ENCODE results near the gene PLEKHS1. TPM values are rescaled to one million over a fixed set of nuclear protein-coding genes. Genes with fewer than 3 reads are reported as not detected.
"Not testable (repeated sequence)": the region's sequence is repeated elsewhere in the genome, so short reads cannot be mapped to it uniquely, and the experiment has no call there.

Gene PLEKHS1
- polyA plus RNA-seq, 1 donor: 0.38 TPM

- DNase-seq: no peak
These were observed 40.2 kb downstream of the PLEKHS1 start for GRCh38 chr10:113791691-113792090.

GRCh38 chr10:113801569-113801968 lies 50.1 kb downstream of the PLEKHS1 start:
- DNase-seq: no peak

- DNase-seq: no peak
These were observed 51.5 kb downstream of the PLEKHS1 start for GRCh38 chr10:113802997-113803396.

- DNase-seq: no peak
These were observed 55.0 kb downstream of the PLEKHS1 start for GRCh38 chr10:113806503-113806902.

- DNase-seq: no peak
These were observed 56.7 kb downstream of the PLEKHS1 start for GRCh38 chr10:113808168-113808567.

- DNase-seq: not testable (repeated sequence)
These were observed 63.2 kb downstream of the PLEKHS1 start for GRCh38 chr10:113814700-113815099.

- no peak for DNase-seq
These were observed 68.5 kb downstream of the PLEKHS1 start for GRCh38 chr10:113819989-113820388.

- DNase-seq: no peak
These were observed 69.0 kb downstream of the PLEKHS1 start for GRCh38 chr10:113820507-113820906.

- not testable (repeated sequence) for DNase-seq
These were observed 69.8 kb downstream of the PLEKHS1 start for GRCh38 chr10:113821306-113821705.

- DNase-seq: no peak
These were observed 70.7 kb downstream of the PLEKHS1 start for GRCh38 chr10:113822174-113822573.

- no peak for DNase-seq
These were observed 71.9 kb downstream of the PLEKHS1 start for GRCh38 chr10:113823389-113823788.

GRCh38 chr10:113825791-113826190 lies 74.3 kb downstream of the PLEKHS1 start:
- no peak for DNase-seq

- DNase-seq: not testable (repeated sequence)
These were observed 77.1 kb downstream of the PLEKHS1 start for GRCh38 chr10:113828567-113828966.

Other genes starting within 250 kb of the PLEKHS1 start
- gene HABP2, start 198.6 kb upstream of the PLEKHS1 start, polyA plus RNA-seq (ENCODE audit: insufficient read length): 0.52 TPM
- gene NRAP, start 87.6 kb upstream of the PLEKHS1 start, polyA plus RNA-seq (ENCODE audit: insufficient read length): not detected
- 28.7 TPM for gene CASP7, start 71.8 kb upstream of the PLEKHS1 start, polyA plus RNA-seq (ENCODE audit: insufficient read length)
- 17.9 TPM for gene DCLRE1A, start 102.4 kb downstream of the PLEKHS1 start, polyA plus RNA-seq (ENCODE audit: insufficient read length)
- gene NHLRC2, start 103.0 kb downstream of the PLEKHS1 start, polyA plus RNA-seq (ENCODE audit: insufficient read length): 28.4 TPM

Measured in left kidney (tissue), 2 donors.